Activated CD4-positive, alpha-beta T cell treated with anti-CD3 and anti-CD28 coated beads, Interleukin-2, amount 10 ng/mL, durations not matched to agents 7 days and 5 days (primary cell): ENCODE results near the gene C1orf141. TPM values are rescaled to one million over a fixed set of nuclear protein-coding genes. Genes with fewer than 3 reads are reported as not detected.
"Not testable (repeated sequence)": the region's sequence is repeated elsewhere in the genome, so short reads cannot be mapped to it uniquely, and the experiment has no call there.

ENCODE experiments used
- CTCF ChIA-PET: fragments of 350-600 bp; sonication (Branson Sonifier 250); formaldehyde crosslinking; loops from one replicate; lab custom pipeline; 2021; ENCODE audit warnings: antibody characterized with exemption; lab: Charles Lee
- POLR2A ChIA-PET: fragments of 350-600 bp; sonication (Branson Sonifier 250); formaldehyde crosslinking; loops from one replicate; lab custom pipeline; 2021; ENCODE audit warnings: antibody characterized with exemption; lab: Charles Lee
- DNase-seq: peaks from one replicate; pipeline ENCODE4 v3.0.0-alpha.2; 2020
- H3K27ac Mint-ChIP-seq: one replicate; pipeline ENCODE4 v1.8.0; 2021; ENCODE audit warnings: mild to moderate bottlenecking, moderate library complexity, mixed read lengths
- H3K27me3 Mint-ChIP-seq: one replicate; pipeline ENCODE4 v1.8.0; 2021; ENCODE audit warnings: mixed read lengths
- H3K36me3 Mint-ChIP-seq: one replicate; pipeline ENCODE4 v1.8.0; 2021; ENCODE audit warnings: low read depth, mixed read lengths
- H3K4me1 Mint-ChIP-seq: one replicate; pipeline ENCODE4 v1.8.0; 2021; ENCODE audit warnings: mixed read lengths
- H3K4me3 Mint-ChIP-seq: one replicate; pipeline ENCODE4 v1.8.0; 2021; ENCODE audit warnings: mild to moderate bottlenecking, moderate library complexity, mixed read lengths
- H3K9me3 Mint-ChIP-seq: one replicate; pipeline ENCODE4 v1.8.0; 2021; ENCODE audit warnings: mixed read lengths
- total RNA-seq, 2 experiments: library from RNA; stranded (reverse); gene quantifications; one replicate each; pipeline ENCODE4 v1.2.3, GENCODE V29; 2021

C1orf141 gene
- total RNA-seq, 2 experiments from 2014 or later = not detected

- POLR2A ChIA-PET = no interaction called here
- Mint-ChIP-seq H3K27ac (no peak overlapping the region), H3K4me1 (peaks cover 22% of the 10 kb centered on the region), H3K4me3 (no peak overlapping the region), H3K9me3 (peaks cover 5% of the 10 kb centered on the region), H3K36me3 (peaks cover 5% of the 10 kb centered on the region), H3K27me3 (no peaks in the 10 kb centered on the region)
- DNase-seq = no peak
- CTCF ChIA-PET = no interaction called here
Observed at GRCh38 chr1:67159233-67159632, 24.5 kb upstream of the C1orf141 start.

- Mint-ChIP-seq H3K27me3 (peaks cover 5% of the 10 kb centered on the region), H3K4me3 (no peak overlapping the region), H3K27ac (no peak overlapping the region), H3K36me3 (peaks cover 5% of the 10 kb centered on the region), H3K9me3 (peaks cover 5% of the 10 kb centered on the region), H3K4me1 (peaks cover 17% of the 10 kb centered on the region)
- CTCF ChIA-PET = interaction anchor here (1.9 kb wide), 1 partner anchor 55 kb away, joined by 4 read pairs; no protein-coding TSS in a partner anchor
- POLR2A ChIA-PET = no interaction called here
- DNase-seq = no peak
Observed at GRCh38 chr1:67158401-67158800, 23.6 kb upstream of the C1orf141 start.

- H3K4me1 Mint-ChIP-seq = peaks cover 23% of the 10 kb centered on the region
- DNase-seq = no peak
- no peaks in the 10 kb centered on the region for H3K9me3 Mint-ChIP-seq
- H3K36me3 Mint-ChIP-seq = no peaks in the 10 kb centered on the region
- POLR2A ChIA-PET = no interaction called here
- H3K4me3 Mint-ChIP-seq = no peak overlapping the region
- CTCF ChIA-PET = interaction anchor here (0.6 to 0.8 kb wide), 3 partner anchors 74 to 479 kb away, joined by 3 to 4 read pairs (median 3); no protein-coding TSS in a partner anchor
- peaks cover 24% of the 10 kb centered on the region for H3K27me3 Mint-ChIP-seq
- H3K27ac Mint-ChIP-seq = no peak overlapping the region
Observed at GRCh38 chr1:67150931-67151330, 16.2 kb upstream of the C1orf141 start.

GRCh38 chr1:67149179-67149770, 14.5 kb upstream of the C1orf141 start:
- POLR2A ChIA-PET = interaction anchor here (0.6 kb wide), 1 partner anchor 13 kb away, joined by 3 read pairs; no protein-coding TSS in a partner anchor
- no peaks in the 10 kb centered on the region for H3K9me3 Mint-ChIP-seq
- peak; percentile 70 for DNase-seq
- H3K4me3 Mint-ChIP-seq = no peak overlapping the region
- no peak overlapping the region for H3K27ac Mint-ChIP-seq
- CTCF ChIA-PET = interaction anchor here (0.6 to 2.8 kb wide), 23 partner anchors 7 to 391 kb away, joined by 3 to 35 read pairs (median 4); partner anchors contain the start of genes DNAI4 and MIER1
- no peaks in the 10 kb centered on the region for H3K36me3 Mint-ChIP-seq
- peaks cover 24% of the 10 kb centered on the region for H3K27me3 Mint-ChIP-seq
- H3K4me1 Mint-ChIP-seq = peaks cover 29% of the 10 kb centered on the region

GRCh38 chr1:67148516-67149178, 13.9 kb upstream of the C1orf141 start:
- no peak overlapping the region for H3K27ac Mint-ChIP-seq
- no peak overlapping the region for H3K4me3 Mint-ChIP-seq
- no peaks in the 10 kb centered on the region for H3K36me3 Mint-ChIP-seq
- H3K4me1 Mint-ChIP-seq = peaks cover 34% of the 10 kb centered on the region
- ChIA-PET CTCF (interaction anchor here (0.6 to 2.8 kb wide), 20 partner anchors 8 to 383 kb away, joined by 3 to 35 read pairs (median 4); no protein-coding TSS in a partner anchor), POLR2A (no interaction called here)
- peaks cover 20% of the 10 kb centered on the region for H3K27me3 Mint-ChIP-seq
- DNase-seq = no peak
- H3K9me3 Mint-ChIP-seq = no peaks in the 10 kb centered on the region

GRCh38 chr1:67147973-67148372, 13.2 kb upstream of the C1orf141 start:
- CTCF ChIA-PET = interaction anchor here (0.6 to 2.8 kb wide), 14 partner anchors 11 to 181 kb away, joined by 3 to 35 read pairs (median 4); no protein-coding TSS in a partner anchor
- H3K9me3 Mint-ChIP-seq = not testable (repeated sequence)
- peaks cover 15% of the 10 kb centered on the region for H3K27me3 Mint-ChIP-seq

GRCh38 chr1:67146539-67146938, 11.8 kb upstream of the C1orf141 start:
- H3K27me3 Mint-ChIP-seq = peaks cover under 1% of the 10 kb centered on the region
- no peak overlapping the region for H3K27ac Mint-ChIP-seq
- no peak overlapping the region for H3K4me3 Mint-ChIP-seq
- POLR2A ChIA-PET = no interaction called here
- CTCF ChIA-PET = interaction anchor here (1.0 to 1.3 kb wide), 2 partner anchors 17 to 65 kb away, joined by 3 read pairs; no protein-coding TSS in a partner anchor
- H3K9me3 Mint-ChIP-seq = no peaks in the 10 kb centered on the region
- no peaks in the 10 kb centered on the region for H3K36me3 Mint-ChIP-seq
- no peak for DNase-seq
- peaks cover 50% of the 10 kb centered on the region for H3K4me1 Mint-ChIP-seq

More at GRCh38 chr1:67147973-67148372, 13.2 kb upstream of the C1orf141 start:
- H3K27ac Mint-ChIP-seq, H3K4me3 Mint-ChIP-seq, POLR2A ChIA-PET, H3K36me3 Mint-ChIP-seq, DNase-seq: not testable (repeated sequence)
- H3K4me1 Mint-ChIP-seq = peaks cover 41% of the 10 kb centered on the region

GRCh38 chr1:67146101-67146500, 11.3 kb upstream of the C1orf141 start:
- Mint-ChIP-seq H3K4me1 (peaks cover 47% of the 10 kb centered on the region), H3K27ac (no peak overlapping the region), H3K4me3 (no peak overlapping the region), H3K9me3 (no peaks in the 10 kb centered on the region), H3K27me3 (no peaks in the 10 kb centered on the region), H3K36me3 (no peaks in the 10 kb centered on the region)
- POLR2A ChIA-PET = no interaction called here
- DNase-seq = no peak
- CTCF ChIA-PET = interaction anchor here (1.0 to 2.7 kb wide), 3 partner anchors 16 to 65 kb away, joined by 3 to 9 read pairs (median 3); no protein-coding TSS in a partner anchor

- Mint-ChIP-seq H3K27ac (no peak overlapping the region), H3K36me3 (no peaks in the 10 kb centered on the region), H3K4me3 (no peak overlapping the region), H3K27me3 (no peaks in the 10 kb centered on the region), H3K4me1 (peaks cover 45% of the 10 kb centered on the region), H3K9me3 (no peaks in the 10 kb centered on the region)
- ChIA-PET CTCF (interaction anchor here (0.8 to 2.7 kb wide), 7 partner anchors 9 to 149 kb away, joined by 3 to 12 read pairs (median 5); no protein-coding TSS in a partner anchor), POLR2A (interaction anchor here (1.0 kb wide), 1 partner anchor 67 kb away, joined by 17 read pairs; no protein-coding TSS in a partner anchor)
- DNase-seq = peak; percentile 35
Observed at GRCh38 chr1:67144696-67145095, 9.9 kb upstream of the C1orf141 start.

GRCh38 chr1:67143966-67144365, 9.2 kb upstream of the C1orf141 start:
- ChIA-PET POLR2A (interaction anchor here (1.0 kb wide), 1 partner anchor 67 kb away, joined by 17 read pairs; no protein-coding TSS in a partner anchor), CTCF (interaction anchor here (0.6 to 2.7 kb wide), 8 partner anchors 10 to 148 kb away, joined by 3 to 12 read pairs (median 4); no protein-coding TSS in a partner anchor)
- H3K36me3 Mint-ChIP-seq = no peaks in the 10 kb centered on the region
- H3K4me3 Mint-ChIP-seq = no peak overlapping the region
- H3K27ac Mint-ChIP-seq = no peak overlapping the region
- no peaks in the 10 kb centered on the region for H3K27me3 Mint-ChIP-seq
- no peak for DNase-seq
- H3K4me1 Mint-ChIP-seq = peaks cover 41% of the 10 kb centered on the region
- H3K9me3 Mint-ChIP-seq = no peaks in the 10 kb centered on the region

GRCh38 chr1:67142931-67143330, 8.2 kb upstream of the C1orf141 start:
- Mint-ChIP-seq H3K9me3 (no peaks in the 10 kb centered on the region), H3K27ac (peak overlapping the region; percentile 63), H3K4me1 (peaks cover 37% of the 10 kb centered on the region), H3K36me3 (no peaks in the 10 kb centered on the region), H3K4me3 (no peak overlapping the region), H3K27me3 (no peaks in the 10 kb centered on the region)
- POLR2A ChIA-PET = no interaction called here
- DNase-seq = no peak
- CTCF ChIA-PET = interaction anchor here (1.6 kb wide), 1 partner anchor 68 kb away, joined by 8 read pairs; no protein-coding TSS in a partner anchor

- H3K36me3 Mint-ChIP-seq, DNase-seq, POLR2A ChIA-PET, H3K9me3 Mint-ChIP-seq, H3K27ac Mint-ChIP-seq, H3K4me3 Mint-ChIP-seq, H3K27me3 Mint-ChIP-seq: not testable (repeated sequence)
- H3K4me1 Mint-ChIP-seq = peaks cover 37% of the 10 kb centered on the region
- CTCF ChIA-PET = interaction anchor here (1.1 kb wide), 1 partner anchor 145 kb away, joined by 3 read pairs; no protein-coding TSS in a partner anchor
Observed at GRCh38 chr1:67141832-67142231, 7.1 kb upstream of the C1orf141 start.
